ENCODE results near the gene KAZN. TPM values are rescaled to one million over a fixed set of nuclear protein-coding genes. Genes with fewer than 3 reads are reported as not detected.

KAZN gene
- total and polyA plus RNA-seq, 3 donors from 2014 or later: 12.1 to 14.6 (median 13.8) TPM

DNA sequence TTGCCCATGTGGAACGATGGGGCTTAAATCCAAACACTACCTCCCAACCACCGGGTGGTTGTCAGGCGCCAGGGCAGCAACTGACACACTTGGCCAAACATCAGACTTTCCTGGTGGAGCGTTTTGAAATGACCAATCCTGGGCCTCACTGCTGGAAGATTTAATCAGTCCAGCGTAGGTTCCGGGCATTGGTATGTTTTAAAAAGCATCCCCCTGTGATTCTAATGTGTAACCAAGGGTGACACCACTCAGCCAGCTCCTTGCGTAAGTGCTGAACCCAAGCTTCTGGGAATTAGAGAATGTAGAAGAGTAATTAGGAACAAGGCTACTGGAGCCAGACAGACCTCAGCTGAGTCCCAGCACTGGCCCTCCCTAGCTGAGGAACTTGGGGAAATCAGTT is 44.8 kb upstream of the KAZN start:
- intact Hi-C loops (cut with DNase I; ENCODE audit: low total_unique reads): no loop called here
- DNase-seq: no peak

DNA sequence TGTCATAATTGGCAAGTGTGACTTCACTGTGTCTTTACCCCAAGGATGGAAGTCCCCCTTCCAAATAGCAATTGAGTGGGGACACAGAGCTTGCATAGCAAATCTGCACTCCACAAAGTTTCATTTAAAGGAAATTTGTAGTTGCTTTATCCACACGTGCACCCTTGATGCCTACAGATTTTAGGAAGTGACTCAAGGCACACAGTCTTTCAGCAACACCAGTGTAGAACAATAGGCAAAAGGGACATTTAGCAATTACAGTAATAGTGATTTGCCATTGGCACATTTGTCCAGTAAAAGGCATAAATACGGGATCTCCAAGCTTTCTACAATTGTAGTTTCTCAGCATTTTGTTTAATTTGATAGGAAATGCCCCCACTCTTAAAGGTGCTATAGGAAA is 43.4 kb upstream of the KAZN start:
- 66 to 77% methylated on average over 2 of the region's 2 CpGs for WGBS, 2 donors
- Histone ChIP-seq H3K9me3 (no peaks in the 10 kb centered on the region), H3K36me3 (ENCODE audit: low read depth, missing control alignments) (no peaks in the 10 kb centered on the region), H3K4me1 (no peaks in the 10 kb centered on the region), H3K27me3 (no peaks in the 10 kb centered on the region), H3K27ac (no peak overlapping the region), H3K4me3 (no peak overlapping the region)
- intact Hi-C loops (cut with DNase I; ENCODE audit: low total_unique reads): no loop called here
- no peak for DNase-seq
- TF ChIP-seq, protein P1, sequence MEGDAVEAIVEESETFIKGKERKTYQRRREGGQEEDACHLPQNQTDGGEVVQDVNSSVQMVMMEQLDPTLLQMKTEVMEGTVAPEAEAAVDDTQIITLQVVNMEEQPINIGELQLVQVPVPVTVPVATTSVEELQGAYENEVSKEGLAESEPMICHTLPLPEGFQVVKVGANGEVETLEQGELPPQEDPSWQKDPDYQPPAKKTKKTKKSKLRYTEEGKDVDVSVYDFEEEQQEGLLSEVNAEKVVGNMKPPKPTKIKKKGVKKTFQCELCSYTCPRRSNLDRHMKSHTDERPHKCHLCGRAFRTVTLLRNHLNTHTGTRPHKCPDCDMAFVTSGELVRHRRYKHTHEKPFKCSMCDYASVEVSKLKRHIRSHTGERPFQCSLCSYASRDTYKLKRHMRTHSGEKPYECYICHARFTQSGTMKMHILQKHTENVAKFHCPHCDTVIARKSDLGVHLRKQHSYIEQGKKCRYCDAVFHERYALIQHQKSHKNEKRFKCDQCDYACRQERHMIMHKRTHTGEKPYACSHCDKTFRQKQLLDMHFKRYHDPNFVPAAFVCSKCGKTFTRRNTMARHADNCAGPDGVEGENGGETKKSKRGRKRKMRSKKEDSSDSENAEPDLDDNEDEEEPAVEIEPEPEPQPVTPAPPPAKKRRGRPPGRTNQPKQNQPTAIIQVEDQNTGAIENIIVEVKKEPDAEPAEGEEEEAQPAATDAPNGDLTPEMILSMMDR (IDR thresholded peaks at IDR 0.05): no peak
- TF ChIP-seq POLR2A (IDR thresholded peaks at IDR 0.05): no peak

More for the DNA sequence above, 44.8 kb upstream of the KAZN start:
- Histone ChIP-seq H3K4me1 (no peaks in the 10 kb centered on the region), H3K27me3 (no peaks in the 10 kb centered on the region), H3K9me3 (no peaks in the 10 kb centered on the region), H3K4me3 (no peak overlapping the region), H3K36me3 (ENCODE audit: low read depth, missing control alignments) (no peaks in the 10 kb centered on the region), H3K27ac (no peak overlapping the region)
- WGBS, 2 donors: 87 to 90% methylated on average over 5 to 7 of the region's 7 CpGs
- TF ChIP-seq POLR2A (IDR thresholded peaks at IDR 0.05): no peak
- TF ChIP-seq, protein P1 (IDR thresholded peaks at IDR 0.05): no peak

DNA sequence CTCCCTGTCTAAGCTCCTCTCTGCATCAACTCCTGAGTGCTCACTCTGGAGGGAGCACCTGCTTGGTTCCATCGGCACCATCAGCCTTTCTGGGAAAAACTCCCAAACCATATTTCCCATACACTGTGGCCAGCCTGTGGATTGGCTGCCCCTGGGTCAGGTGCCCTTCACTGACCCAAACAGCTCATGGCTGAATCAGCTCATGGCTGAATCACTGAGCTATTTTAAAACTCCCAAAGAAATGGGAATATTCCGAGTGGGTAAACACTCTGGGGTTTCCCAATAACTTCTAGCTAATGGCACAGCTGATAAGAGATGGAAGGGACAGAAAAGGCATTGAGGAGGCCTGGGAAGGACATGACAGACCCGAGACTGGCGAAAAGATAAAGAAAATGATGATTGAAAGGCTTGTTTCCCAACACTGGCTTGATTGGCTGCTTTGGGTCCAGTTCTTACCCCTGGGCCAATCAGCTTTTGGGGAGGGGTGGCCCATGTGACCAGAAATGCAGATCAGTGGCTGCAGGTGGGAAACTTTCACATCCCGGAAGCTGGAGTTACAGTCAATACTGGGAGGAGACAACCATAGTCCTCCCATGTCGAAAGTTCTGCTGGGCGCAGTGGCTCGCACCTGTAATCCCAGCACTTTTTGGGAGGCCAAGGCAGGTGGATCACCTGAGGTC is 37.3 kb upstream of the KAZN start:
- H3K9me3 ChIP-seq: no peaks in the 10 kb centered on the region
- intact Hi-C loops (cut with DNase I; ENCODE audit: low total_unique reads): no loop called here
- H3K4me1 ChIP-seq: no peaks in the 10 kb centered on the region
- H3K4me3 ChIP-seq: no peak overlapping the region
- H3K36me3 ChIP-seq (ENCODE audit: low read depth, missing control alignments): no peaks in the 10 kb centered on the region
- 75 to 88% methylated on average over 8 of the region's 8 CpGs for WGBS, 2 donors
- TF ChIP-seq POLR2A (IDR thresholded peaks at IDR 0.05): no peak
- TF ChIP-seq, protein P1 (IDR thresholded peaks at IDR 0.05): no peak
- H3K27me3 ChIP-seq: no peaks in the 10 kb centered on the region
- H3K27ac ChIP-seq: no peak overlapping the region
- DNase-seq: peak; percentile 18

DNA sequence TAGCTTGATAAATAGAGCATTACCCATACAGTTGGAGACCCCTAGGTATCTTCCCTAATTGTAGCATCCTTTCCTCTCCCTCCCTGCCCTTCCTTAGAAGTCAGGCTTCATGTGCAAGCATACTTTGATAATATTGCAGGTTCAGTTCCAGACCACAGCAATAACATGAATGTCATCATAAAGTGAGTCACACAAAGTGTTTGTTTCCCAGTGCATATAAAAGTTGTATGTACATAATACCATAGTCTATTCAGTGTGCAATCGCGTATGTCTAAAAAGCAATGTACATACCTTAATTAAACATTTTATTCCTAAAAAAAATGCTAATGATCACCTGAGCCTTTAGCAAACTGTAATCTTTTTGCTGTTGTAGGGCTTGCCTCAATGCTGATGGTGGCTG is 33.4 kb upstream of the KAZN start:
- TF ChIP-seq, protein P1 (IDR thresholded peaks at IDR 0.05): no peak
- TF ChIP-seq POLR2A (IDR thresholded peaks at IDR 0.05): no peak
- no peak overlapping the region for H3K4me3 ChIP-seq
- no peaks in the 10 kb centered on the region for H3K4me1 ChIP-seq
- H3K36me3 ChIP-seq (ENCODE audit: low read depth, missing control alignments): no peaks in the 10 kb centered on the region
- no peaks in the 10 kb centered on the region for H3K27me3 ChIP-seq
- DNase-seq: no peak
- H3K9me3 ChIP-seq: no peaks in the 10 kb centered on the region
- WGBS, 2 donors: 43 to 44% methylated on average over 2 of the region's 2 CpGs
- no peak overlapping the region for H3K27ac ChIP-seq
- intact Hi-C loops (cut with DNase I; ENCODE audit: low total_unique reads): no loop called here

DNA sequence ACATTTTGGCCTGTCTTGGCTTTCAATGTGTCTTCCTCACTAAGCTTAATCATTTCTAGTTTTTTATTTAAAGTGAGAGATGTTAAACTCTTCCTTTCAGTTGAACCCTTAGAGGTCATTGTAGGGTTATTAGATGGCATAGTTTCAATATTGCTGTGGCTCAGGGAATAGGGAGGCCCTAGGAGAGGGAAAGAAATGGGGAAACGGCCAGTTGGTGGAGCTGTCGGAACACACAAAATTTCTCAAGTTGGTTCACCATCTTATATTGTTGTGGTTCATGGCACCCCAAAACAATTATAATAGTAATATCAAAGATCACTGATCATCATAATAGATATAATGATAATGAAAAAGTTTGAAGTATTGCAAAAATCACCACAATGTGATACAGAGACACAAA is 31.4 kb upstream of the KAZN start:
- Histone ChIP-seq H3K27ac (no peak overlapping the region), H3K27me3 (no peaks in the 10 kb centered on the region), H3K36me3 (ENCODE audit: low read depth, missing control alignments) (no peaks in the 10 kb centered on the region), H3K9me3 (no peaks in the 10 kb centered on the region), H3K4me1 (no peaks in the 10 kb centered on the region), H3K4me3 (no peak overlapping the region)
- no peak for TF ChIP-seq POLR2A (IDR thresholded peaks at IDR 0.05)
- TF ChIP-seq, protein P1 (IDR thresholded peaks at IDR 0.05): no peak
- 91 to 94% methylated on average over 2 of the region's 2 CpGs for WGBS, 2 donors
- DNase-seq: no peak
- intact Hi-C loops (cut with DNase I; ENCODE audit: low total_unique reads): no loop called here

Data from testis (tissue), 3 donors.